Spleen (tissue), 11 donors: Measurements from ENCODE around the gene GBA2. TPM values are rescaled to one million over a fixed set of nuclear protein-coding genes. Genes with fewer than 3 reads are reported as not detected.

Experiments
- DNase-seq: peaks from one replicate; pipeline ENCODE4 v3.0.0-alpha.2; 2020
- H3K27ac ChIP-seq, 8 donors: fragments of 200-600 bp; sonication (generic) in 7 of 8; 1 replicate in 4 of 8; 2 replicates in 4 of 8; pipeline versions ENCODE4 v1.5.0 to v1.8.0; 2016 to 2021; ENCODE audit warnings: inconsistent platforms in 4 of 8, mild to moderate bottlenecking in 4 of 8, moderate library complexity in 1 of 8
- H3K27me3 ChIP-seq, 7 donors: fragments of 200-600 bp; sonication (generic) in 6 of 7; replicated peaks in 1 of 7; 1 replicate in 4 of 7; 2 replicates in 3 of 7; pipeline versions ENCODE4 v1.5.0 to v1.8.0; 2016 to 2021; ENCODE audit warnings: inconsistent platforms in 3 of 7, mild to moderate bottlenecking in 1 of 7
- H3K36me3 ChIP-seq, 6 donors: fragments of 200-600 bp; sonication (generic) in 5 of 6; 1 replicate in 4 of 6; 2 replicates in 2 of 6; pipeline versions ENCODE4 v1.5.0 to v1.8.0; 2016 to 2021; ENCODE audit warnings: inconsistent platforms in 2 of 6
- H3K4me1 ChIP-seq, 6 donors: fragments of 200-600 bp; sonication (generic) in 5 of 6; 1 replicate in 3 of 6; 2 replicates in 3 of 6; pipeline versions ENCODE4 v1.5.0 to v1.8.0; 2016 to 2021; ENCODE audit warnings: inconsistent platforms in 3 of 6
- H3K4me3 ChIP-seq, 8 donors: fragments of 200-600 bp; sonication (generic) in 7 of 8; 1 replicate in 4 of 8; 2 replicates in 4 of 8; pipeline versions ENCODE4 v1.5.0 to v1.8.0; 2016 to 2021; ENCODE audit warnings: inconsistent platforms in 4 of 8, mild to moderate bottlenecking in 4 of 8, moderate library complexity in 2 of 8
- H3K9me3 ChIP-seq, 8 donors: fragments of 200-600 bp; sonication (generic) in 7 of 8; 1 replicate in 4 of 8; 2 replicates in 4 of 8; pipeline versions ENCODE4 v1.5.0 to v1.8.0; 2016 to 2021; ENCODE audit warnings: inconsistent platforms in 4 of 8
- POLR2A ChIP-seq, 3 donors: fragments of 450-650 bp; IDR thresholded peaks; one replicate each; pipeline ENCODE4 v1.5.1; 2017; ENCODE audit warnings: antibody characterized with exemption in 3 of 3, mild to moderate bottlenecking in 1 of 3
- POLR2AphosphoS5 ChIP-seq, 3 donors: sonication (generic); formaldehyde crosslinking; IDR thresholded peaks; one replicate each; pipeline ENCODE4 v1.5.1; 2017; ENCODE audit warnings: antibody characterized with exemption in 3 of 3
- WGBS, 5 donors: extraction: QIAGEN DNeasy Blood & Tissue Kit in 3 of 5; methylation state at CpG; one replicate each; pipeline versions ENCODE4 v1.1.5 to v1.1.7; 2013 to 2018; 5-methylcytosine and 5-hydroxymethylcytosine counted together
- intact Hi-C: fragments of 100-400 bp; cut with DNase I; formaldehyde crosslinking; loops from one replicate; pipeline ENCODE4 v1.15.0; 2023; ENCODE audit warnings: low total_unique reads
- polyA plus RNA-seq, 3 donors: library from polyadenylated mRNA; stranded (reverse); fragments of 200-250 nt; gene quantifications; one replicate each; pipeline ENCODE4 v1.2.1, GENCODE V29; 2013
- total RNA-seq, 7 donors: library from RNA; depleted of rRNA in 3 of 7; stranded (reverse); fragments of >200 nt in 3 of 7; fragmentation: NEBNext Ultra II Directional in 4 of 7; extraction: Animal tissue kit (Norgen Biotek cat#: 25700) in 4 of 7; gene quantifications; one replicate each; pipeline versions ENCODE4 v1.1.0 to v1.2.1, GENCODE V29; 2016 to 2021
- TF ChIP-seq, protein P1 (sequence below), 11 experiments: fragments of 200-600 bp in 7 of 11; fragments of 450-650 bp in 4 of 11; sonication (generic) in 4 of 11; IDR thresholded peaks in 8 of 11; conservative IDR thresholded peaks in 3 of 11; 1 replicate in 7 of 11; 2 replicates in 4 of 11; pipeline versions ENCODE4 v1.4.0 to v1.8.0; 2016 to 2021; ENCODE audit warnings: antibody characterized with exemption in 11 of 11, inconsistent platforms in 4 of 11, mild to moderate bottlenecking in 1 of 11
- donor health status: healthy with polysubstance abuse.
- donor health status: DM: no; HTN: no; CAD: no; lungs with moderate emphysema.
- donor health status: DM: no; HTN: no; CAD: no.
- donor health status: Bipolar disorder and iron deficiency.
- donor health status: healthy.
- donor health status: DM: no; HTN: no; CAD: no.
- donor health status: DM: yes; HTN: yes; CAD: no.

GBA2 gene
- total and polyA plus RNA-seq, 10 donors, result 22.8 to 111 (median 73.1) TPM

DNA sequence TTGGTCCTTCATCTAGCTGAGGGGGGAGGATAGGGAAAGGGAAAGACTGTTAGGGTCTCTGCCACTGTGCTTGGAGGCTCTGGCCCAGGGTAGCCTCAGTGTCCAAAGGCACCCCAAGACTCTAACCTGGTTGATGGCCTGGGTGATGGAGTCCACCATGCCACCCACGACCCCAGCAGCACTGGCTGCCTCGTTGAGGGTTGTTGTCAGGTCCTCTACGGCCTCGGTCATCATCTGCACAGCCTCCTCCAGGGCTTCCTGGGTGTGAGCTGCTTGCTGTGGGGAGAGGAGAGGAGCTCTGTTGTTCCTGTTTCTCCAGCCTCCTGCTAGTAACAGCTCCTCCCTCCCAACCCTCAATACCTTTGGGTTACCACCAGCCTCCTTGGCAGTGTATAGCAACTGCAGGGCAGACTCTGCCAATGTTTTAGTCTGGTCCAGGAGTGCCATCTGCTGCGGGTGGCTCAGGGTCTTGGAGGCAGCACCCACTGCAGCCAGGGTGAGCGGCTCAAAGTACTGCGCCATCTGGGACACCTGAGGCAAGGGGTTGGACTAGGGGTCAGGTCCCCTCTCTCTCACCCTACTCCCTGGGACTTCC is 43.1 kb downstream of the GBA2 start:
- WGBS, 5 donors, result 92 to 97% (median 95%) methylated on average over 7 of the region's 7 CpGs
- peak overlapping the region in 7 of 8 donors; percentile 17 to 72 (median 56) for H3K27ac ChIP-seq
- H3K9me3 ChIP-seq, result no peaks in the 10 kb centered on the region
- DNase-seq, result no peak
- peaks cover 0 to 33% (median 11%) of the 10 kb centered on the region in 6 donors for H3K4me1 ChIP-seq
- H3K4me3 ChIP-seq, result no peak overlapping the region
- peaks cover 47 to 100% (median 100%) of the 10 kb centered on the region in 6 donors for H3K36me3 ChIP-seq
- intact Hi-C loops, result no loop called here
- H3K27me3 ChIP-seq, result no peaks in the 10 kb centered on the region
- TF ChIP-seq POLR2A (IDR thresholded peaks at IDR 0.05) (no peak), POLR2AphosphoS5 (IDR thresholded peaks at IDR 0.05) (peak in 1 of 3 donors; percentile 56)
- TF ChIP-seq, protein P1, sequence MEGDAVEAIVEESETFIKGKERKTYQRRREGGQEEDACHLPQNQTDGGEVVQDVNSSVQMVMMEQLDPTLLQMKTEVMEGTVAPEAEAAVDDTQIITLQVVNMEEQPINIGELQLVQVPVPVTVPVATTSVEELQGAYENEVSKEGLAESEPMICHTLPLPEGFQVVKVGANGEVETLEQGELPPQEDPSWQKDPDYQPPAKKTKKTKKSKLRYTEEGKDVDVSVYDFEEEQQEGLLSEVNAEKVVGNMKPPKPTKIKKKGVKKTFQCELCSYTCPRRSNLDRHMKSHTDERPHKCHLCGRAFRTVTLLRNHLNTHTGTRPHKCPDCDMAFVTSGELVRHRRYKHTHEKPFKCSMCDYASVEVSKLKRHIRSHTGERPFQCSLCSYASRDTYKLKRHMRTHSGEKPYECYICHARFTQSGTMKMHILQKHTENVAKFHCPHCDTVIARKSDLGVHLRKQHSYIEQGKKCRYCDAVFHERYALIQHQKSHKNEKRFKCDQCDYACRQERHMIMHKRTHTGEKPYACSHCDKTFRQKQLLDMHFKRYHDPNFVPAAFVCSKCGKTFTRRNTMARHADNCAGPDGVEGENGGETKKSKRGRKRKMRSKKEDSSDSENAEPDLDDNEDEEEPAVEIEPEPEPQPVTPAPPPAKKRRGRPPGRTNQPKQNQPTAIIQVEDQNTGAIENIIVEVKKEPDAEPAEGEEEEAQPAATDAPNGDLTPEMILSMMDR (IDR thresholded peaks at IDR 0.05 in 8 of 11, conservative IDR thresholded peaks at IDR 0.05 in 3 of 11), result no peak

DNA sequence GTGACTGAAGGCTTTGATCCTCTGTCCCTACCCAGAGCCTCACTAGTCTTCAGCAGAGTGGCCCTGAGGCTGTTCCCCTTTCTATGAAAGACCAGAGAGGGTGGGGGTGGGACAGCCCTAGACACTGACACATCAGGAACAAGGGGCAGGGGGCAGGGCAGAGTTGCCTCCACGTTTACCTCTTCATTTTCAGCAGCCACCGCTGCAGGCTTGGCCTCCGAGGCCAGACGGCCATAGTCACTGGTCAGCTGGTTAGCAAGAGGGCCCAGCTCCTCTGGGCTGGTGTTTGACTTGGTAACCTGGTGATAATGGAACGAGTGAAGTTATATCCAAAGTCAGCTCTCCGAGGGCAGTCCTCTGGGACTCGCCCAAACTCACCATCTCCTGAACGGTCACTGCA is 43.7 kb downstream of the GBA2 start:
- peak overlapping the region; percentile 17 to 72 (median 54) for H3K27ac ChIP-seq
- H3K36me3 ChIP-seq, result peaks cover 47 to 100% (median 100%) of the 10 kb centered on the region in 6 donors
- H3K4me3 ChIP-seq, result no peak overlapping the region
- TF ChIP-seq, protein P1 (IDR thresholded peaks at IDR 0.05 in 8 of 11, conservative IDR thresholded peaks at IDR 0.05 in 3 of 11), result no peak
- TF ChIP-seq POLR2AphosphoS5 (IDR thresholded peaks at IDR 0.05) (no peak), POLR2A (IDR thresholded peaks at IDR 0.05) (no peak)
- no peak for DNase-seq
- no peaks in the 10 kb centered on the region for H3K9me3 ChIP-seq
- intact Hi-C loops, result no loop called here
- 76 to 93% (median 87%) methylated on average over 8 of the region's 8 CpGs for WGBS, 5 donors
- peaks cover 0 to 38% (median 11%) of the 10 kb centered on the region in 6 donors for H3K4me1 ChIP-seq
- no peaks in the 10 kb centered on the region for H3K27me3 ChIP-seq

DNA sequence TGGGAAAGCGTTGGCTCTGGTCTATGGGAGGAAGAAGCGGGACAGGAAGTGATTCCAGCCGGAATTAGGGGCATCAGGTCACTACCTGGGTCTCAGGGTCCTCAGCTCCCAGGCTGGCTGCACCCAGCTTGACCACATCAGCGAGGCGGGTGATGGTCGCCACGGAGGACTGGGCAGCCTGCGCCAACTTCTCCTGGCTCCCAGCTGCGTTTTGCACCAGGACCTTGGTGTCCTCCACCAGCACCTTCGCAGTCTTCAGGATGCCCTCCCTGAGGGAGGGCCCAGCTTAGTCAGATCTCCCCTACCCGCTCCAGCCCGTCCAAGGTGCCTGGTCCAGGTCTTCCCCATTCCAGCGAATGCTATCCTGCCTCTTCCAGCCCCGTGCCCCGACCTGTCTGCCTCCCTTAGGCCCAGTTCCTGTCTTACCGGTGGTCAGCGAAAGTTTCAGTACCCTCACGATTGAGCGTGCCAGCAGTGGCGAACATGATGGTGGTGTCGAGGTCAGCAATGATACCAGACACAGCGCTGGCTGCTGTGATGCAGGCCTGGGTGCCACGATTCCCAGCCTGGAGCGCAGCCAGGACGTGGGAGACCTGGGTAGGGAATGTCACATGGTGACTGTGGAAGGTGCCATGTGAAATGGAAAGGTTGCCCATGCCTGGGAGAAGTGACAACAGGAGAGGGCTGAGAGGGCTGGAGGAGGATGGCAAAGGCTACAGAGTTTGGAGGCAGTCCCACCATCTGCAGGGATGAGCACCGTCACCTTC is 44.9 kb downstream of the GBA2 start:
- Histone ChIP-seq H3K9me3 (no peaks in the 10 kb centered on the region), H3K27ac (peak overlapping the region in 6 of 8 donors; percentile 43 to 72 (median 58)), H3K4me3 (no peak overlapping the region), H3K4me1 (peaks cover 0 to 51% (median 11%) of the 10 kb centered on the region in 6 donors), H3K36me3 (peaks cover 50 to 100% (median 100%) of the 10 kb centered on the region in 6 donors), H3K27me3 (no peaks in the 10 kb centered on the region)
- 90 to 96% (median 93%) methylated on average over 23 to 26 of the region's 26 CpGs for WGBS, 5 donors
- intact Hi-C loops, result no loop called here
- DNase-seq, result no peak
- TF ChIP-seq POLR2AphosphoS5 (IDR thresholded peaks at IDR 0.05) (peak in 2 of 3 donors; percentile 42 to 75), POLR2A (IDR thresholded peaks at IDR 0.05) (no peak)

DNA sequence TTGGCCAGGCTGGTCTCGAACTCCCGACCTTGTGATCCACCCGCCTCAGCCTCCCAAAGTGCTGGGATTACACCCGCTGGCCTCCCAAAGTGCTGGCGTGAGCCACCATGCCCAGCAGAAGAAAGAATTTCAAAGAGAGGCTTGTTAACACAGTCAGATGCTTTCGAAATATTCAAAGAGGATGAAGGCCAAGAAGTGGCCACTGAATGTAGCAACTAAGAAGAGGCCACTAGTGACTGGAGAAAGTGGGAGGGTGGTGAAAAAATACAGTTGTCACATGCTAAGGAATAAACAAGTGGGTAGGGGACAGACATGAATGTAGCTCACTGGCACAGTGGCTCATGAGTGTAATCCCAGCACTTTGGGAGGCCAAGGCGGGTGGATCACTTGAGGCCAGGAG is 46.3 kb downstream of the GBA2 start:
- peaks cover 42 to 100% (median 100%) of the 10 kb centered on the region in 6 donors for H3K36me3 ChIP-seq
- H3K4me3 ChIP-seq, result no peak overlapping the region
- DNase-seq, result no peak
- no peaks in the 10 kb centered on the region for H3K9me3 ChIP-seq
- intact Hi-C loops, result no loop called here
- H3K27me3 ChIP-seq, result no peaks in the 10 kb centered on the region
- TF ChIP-seq, protein P1 (IDR thresholded peaks at IDR 0.05 in 8 of 11, conservative IDR thresholded peaks at IDR 0.05 in 3 of 11), result no peak
- no peak for TF ChIP-seq POLR2A (IDR thresholded peaks at IDR 0.05)
- TF ChIP-seq POLR2AphosphoS5 (IDR thresholded peaks at IDR 0.05), result no peak
- 92 to 98% (median 95%) methylated on average over 7 of the region's 7 CpGs for WGBS, 5 donors
- H3K27ac ChIP-seq, result peak overlapping the region in 2 of 8 donors; percentile 13 to 14
- H3K4me1 ChIP-seq, result peaks cover 0 to 65% (median 17%) of the 10 kb centered on the region in 6 donors
